BJ (cell line): ENCODE measurements around the gene EPHB2. TPM values are rescaled to one million over a fixed set of nuclear protein-coding genes. Genes with fewer than 3 reads are reported as not detected.

Source experiments
- CTCF ChIA-PET: fragments of 350-600 bp; formaldehyde crosslinking; extraction: SDS; loops from one replicate; lab custom pipeline; 2021; ENCODE audit warnings: antibody characterized with exemption, inconsistent platforms; lab: Yijun Ruan, JAX
- POLR2A ChIA-PET: fragments of 300-600 bp; sonication (Branson Sonifier 250); formaldehyde crosslinking; extraction: SDS; loops from one replicate; lab custom pipeline; 2021; ENCODE audit warnings: antibody characterized with exemption; lab: Charles Lee
- DNase-seq: peaks from one replicate; pipeline ENCODE4 v3.0.0-alpha.2; 2011; ENCODE audit warnings: low read depth
- H3K27me3 ChIP-seq: 2 replicates; pipeline ENCODE4 v1.6.0; 2011; ENCODE audit warnings: low read length; ENCODE audit not compliant: control insufficient read depth, insufficient read depth
- H3K36me3 ChIP-seq: 2 replicates; pipeline ENCODE4 v1.5.1; 2011; ENCODE audit warnings: low read length; ENCODE audit not compliant: control insufficient read depth, insufficient read depth
- H3K4me3 ChIP-seq: 2 replicates; pipeline ENCODE4 v1.5.1; 2011; ENCODE audit warnings: low read depth, mild to moderate bottlenecking, control low read depth, low read length
- CTCF ChIP-seq: IDR thresholded peaks from 2 replicates; pipeline ENCODE4 v1.5.1; 2011; ENCODE audit warnings: low read depth, mild to moderate bottlenecking, control low read depth, inconsistent platforms, low read length, moderate library complexity; ENCODE audit not compliant: insufficient read depth
- polyA plus RNA-seq: library from polyadenylated mRNA; depleted of rRNA; stranded (reverse); fragments of >200 nt; gene quantifications from 2 replicates; pipeline ENCODE4 v1.2.3, GENCODE V29; 2011

Gene EPHB2
- polyA plus RNA-seq, 1 experiment: 8.7 TPM

GRCh38 chr1:22853651-22854185 is 143.1 kb downstream of the EPHB2 start:
- TF ChIP-seq CTCF: no peak
- DNase-seq: no peak
- POLR2A ChIA-PET: no interaction called here
- Histone ChIP-seq H3K27me3 (no peaks in the 10 kb centered on the region; the same call in 1 of the 2 replicates), H3K4me3 (no peak overlapping the region), H3K36me3 (no peaks in the 10 kb centered on the region)
- CTCF ChIA-PET: interaction anchor here (1.0 to 7.3 kb wide), 2 partner anchors 8 to 149 kb away, joined by 5 to 51 read pairs; no protein-coding TSS in a partner anchor

GRCh38 chr1:22854688-22855565 is 144.3 kb downstream of the EPHB2 start:
- ChIA-PET CTCF (interaction anchor here (1.2 to 7.3 kb wide), 2 partner anchors 7 to 150 kb away, joined by 3 to 51 read pairs; no protein-coding TSS in a partner anchor), POLR2A (no interaction called here)
- Histone ChIP-seq H3K27me3 (no peaks in the 10 kb centered on the region; the same call in 1 of the 2 replicates), H3K4me3 (no peak overlapping the region), H3K36me3 (no peaks in the 10 kb centered on the region)
- DNase-seq: no peak
- TF ChIP-seq CTCF: no peak

GRCh38 chr1:22855668-22856606 is 145.3 kb downstream of the EPHB2 start:
- Histone ChIP-seq H3K27me3 (no peaks in the 10 kb centered on the region; the same call in 1 of the 2 replicates), H3K36me3 (no peaks in the 10 kb centered on the region), H3K4me3 (no peak overlapping the region)
- ChIA-PET CTCF (interaction anchor here (0.6 to 1.2 kb wide), 2 partner anchors 74 to 151 kb away, joined by 3 read pairs; no protein-coding TSS in a partner anchor), POLR2A (no interaction called here)
- DNase-seq: no peak
- TF ChIP-seq CTCF: no peak

GRCh38 chr1:22857661-22858060 is 147.0 kb downstream of the EPHB2 start:
- ChIA-PET POLR2A (no interaction called here), CTCF (interaction anchor here (0.5 to 10.2 kb wide), 3 partner anchors 22 to 218 kb away, joined by 3 to 182 read pairs (median 3); no protein-coding TSS in a partner anchor)
- Histone ChIP-seq H3K4me3 (no peak overlapping the region), H3K36me3 (no peaks in the 10 kb centered on the region), H3K27me3 (no peaks in the 10 kb centered on the region; the same call in 1 of the 2 replicates)
- TF ChIP-seq CTCF: no peak
- DNase-seq: no peak
